ENCODE data around the gene ALKBH7.
A peak's percentile ranks its signal among the peaks of the same experiment; 100 is the strongest.

ALKBH7 gene

GRCh38 chr19:6412447-6413091 is 40.0 kb downstream of the ALKBH7 start:
- DNase-seq (ENCODE audit: extremely low spot score) = peak; percentile 69
- CTCF ChIA-PET = no interaction called here
- POLR2A ChIA-PET = no interaction called here
- TF ChIP-seq FOXK2 (IDR thresholded peaks at IDR 0.05) = no peak
- no peak for TF ChIP-seq TARDBP (IDR thresholded peaks at IDR 0.05)
- no peak for TF ChIP-seq SUZ12 (IDR thresholded peaks at IDR 0.05)
- TF ChIP-seq FOXM1 (IDR thresholded peaks at IDR 0.05; ENCODE audit: borderline replicate concordance) = no peak
- no peak for TF ChIP-seq CTBP1 (IDR thresholded peaks at IDR 0.05; ENCODE audit: borderline replicate concordance)
- no peak for TF ChIP-seq ELF4 (IDR thresholded peaks at IDR 0.05)
- TF ChIP-seq ZNF384 (IDR thresholded peaks at IDR 0.05) = no peak
- TF ChIP-seq HDGF (IDR thresholded peaks at IDR 0.05; ENCODE audit: borderline replicate concordance) = no peak
- no peak for TF ChIP-seq ARNT (IDR thresholded peaks at IDR 0.05)
- no peak for TF ChIP-seq SP1 (IDR thresholded peaks at IDR 0.05)
- no peak for TF ChIP-seq BHLHE40 (IDR thresholded peaks at IDR 0.05; ENCODE audit: borderline replicate concordance)

- no peak for DNase-seq (ENCODE audit: extremely low spot score)
- TF ChIP-seq ZNF384 (IDR thresholded peaks at IDR 0.05) (no peak), FOXK2 (IDR thresholded peaks at IDR 0.05) (no peak), CTBP1 (IDR thresholded peaks at IDR 0.05; ENCODE audit: borderline replicate concordance) (no peak), FOXM1 (IDR thresholded peaks at IDR 0.05; ENCODE audit: borderline replicate concordance) (no peak), BHLHE40 (IDR thresholded peaks at IDR 0.05; ENCODE audit: borderline replicate concordance) (no peak), LEF1 (IDR thresholded peaks at IDR 0.05; ENCODE audit: borderline replicate concordance) (no peak), HDGF (IDR thresholded peaks at IDR 0.05; ENCODE audit: borderline replicate concordance) (no peak), ARNT (IDR thresholded peaks at IDR 0.05) (no peak), TARDBP (IDR thresholded peaks at IDR 0.05) (no peak), NFRKB (IDR thresholded peaks at IDR 0.05) (no peak), PKNOX1 (IDR thresholded peaks at IDR 0.05) (no peak), ELF4 (IDR thresholded peaks at IDR 0.05) (no peak), FOXA1 (IDR thresholded peaks at IDR 0.05) (no peak), SP1 (IDR thresholded peaks at IDR 0.05) (no peak), SUZ12 (IDR thresholded peaks at IDR 0.05) (no peak), L3MBTL2 (conservative IDR thresholded peaks at IDR 0.05) (no peak)
- CTCF ChIA-PET = no interaction called here
- POLR2A ChIA-PET = no interaction called here
Measured at GRCh38 chr19:6413291-6413690, 40.7 kb downstream of the ALKBH7 start.

DNA sequence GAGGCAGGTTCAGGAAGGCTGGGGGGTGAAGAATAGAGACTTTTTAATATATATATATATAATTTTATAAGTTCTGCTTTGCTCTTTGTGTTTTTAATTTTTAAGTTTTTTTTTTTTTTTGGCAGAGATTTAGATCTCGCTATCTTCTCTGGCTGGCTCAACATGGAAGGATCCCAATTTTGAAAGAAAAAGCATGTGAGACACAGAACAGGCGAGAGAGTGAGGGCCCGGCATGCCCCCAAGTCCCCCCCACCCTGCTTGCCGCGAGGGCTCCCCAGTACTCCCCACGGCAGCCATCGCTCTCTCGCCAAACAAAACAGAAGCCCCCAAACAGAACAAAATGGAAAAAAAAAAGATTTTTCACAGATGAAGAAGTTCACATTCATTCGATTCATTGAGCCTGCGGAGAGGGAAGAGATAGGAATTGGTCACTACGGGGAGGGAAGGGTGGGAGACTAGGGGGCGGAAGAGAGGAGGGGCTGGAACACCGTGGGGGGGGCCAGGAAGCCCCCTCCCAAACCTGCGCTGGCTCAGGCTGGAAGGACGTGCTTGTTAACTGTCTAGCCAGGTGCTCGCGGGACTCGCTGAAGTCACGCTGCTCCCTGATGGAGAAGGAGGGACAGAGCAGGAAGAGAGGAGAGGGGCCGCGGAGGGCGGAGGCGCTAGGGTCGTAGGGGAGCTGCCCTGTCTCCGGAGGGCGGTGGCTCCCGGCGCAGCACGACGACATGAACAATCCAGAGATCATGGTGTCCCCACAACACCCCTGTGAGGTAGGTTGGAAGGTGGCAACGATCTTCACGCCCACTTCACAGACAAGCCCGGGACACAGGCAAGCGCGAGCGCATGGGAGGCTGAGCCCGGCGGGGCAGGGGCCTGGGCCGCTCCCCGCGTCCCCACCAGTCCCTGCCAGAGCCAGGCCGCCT is 41.4 kb downstream of the ALKBH7 start:
- no peak for TF ChIP-seq HDGF (IDR thresholded peaks at IDR 0.05; ENCODE audit: borderline replicate concordance)
- no peak for TF ChIP-seq L3MBTL2 (conservative IDR thresholded peaks at IDR 0.05)
- TF ChIP-seq ELF4 (IDR thresholded peaks at IDR 0.05) = no peak
- TF ChIP-seq NFRKB (IDR thresholded peaks at IDR 0.05) = no peak
- no peak for TF ChIP-seq FOXA1 (IDR thresholded peaks at IDR 0.05)
- TF ChIP-seq SP1 (IDR thresholded peaks at IDR 0.05) = no peak
- TF ChIP-seq TARDBP (IDR thresholded peaks at IDR 0.05) = no peak
- no peak for TF ChIP-seq LEF1 (IDR thresholded peaks at IDR 0.05; ENCODE audit: borderline replicate concordance)
- TF ChIP-seq PKNOX1 (IDR thresholded peaks at IDR 0.05) = no peak
- no peak for TF ChIP-seq FOXM1 (IDR thresholded peaks at IDR 0.05; ENCODE audit: borderline replicate concordance)
- ChIA-PET CTCF (interaction anchor here (0.7 kb wide), 1 partner anchor 1247 kb away, joined by 3 read pairs; no protein-coding TSS in a partner anchor), POLR2A (no interaction called here)
- no peak for DNase-seq (ENCODE audit: extremely low spot score)

DNA sequence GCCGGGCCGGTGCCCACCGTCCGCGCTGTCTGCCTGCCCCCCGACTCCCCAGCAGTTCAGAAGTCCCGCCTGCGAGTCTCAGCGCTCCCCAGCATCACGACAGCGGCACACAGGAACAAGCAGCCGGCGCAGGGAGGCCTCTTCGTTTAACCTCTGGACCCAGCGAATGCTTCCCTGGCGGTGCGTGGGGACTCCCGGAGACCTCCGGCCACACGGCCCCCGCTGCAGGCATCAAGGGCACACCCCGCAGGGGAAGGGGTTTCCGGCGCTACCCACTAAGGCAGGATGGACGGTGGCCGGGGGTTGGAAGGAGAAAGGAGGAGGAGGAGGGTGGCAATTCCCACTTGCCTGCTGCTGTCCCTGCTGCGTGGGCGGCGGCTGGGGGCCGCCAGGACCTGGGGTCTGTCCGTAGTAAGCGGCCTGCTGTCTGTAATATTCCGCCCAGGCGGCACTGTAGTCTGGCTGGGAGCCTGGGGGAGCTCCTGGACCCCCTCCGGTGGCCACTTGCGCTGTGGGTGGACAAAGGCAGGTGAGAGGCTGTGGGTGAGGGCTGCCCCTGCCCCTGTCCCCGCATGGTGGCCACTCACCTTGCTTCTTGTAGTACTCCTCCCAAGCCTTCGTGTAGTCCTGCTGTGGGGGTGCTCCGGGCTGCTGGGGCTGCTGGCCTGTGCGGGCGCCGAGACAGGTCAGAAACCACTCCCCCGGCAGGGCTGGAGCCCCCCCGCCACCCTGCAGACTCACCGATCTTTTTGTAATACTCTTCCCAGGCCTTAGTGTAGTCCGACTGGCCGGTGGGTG is 42.4 kb downstream of the ALKBH7 start:
- POLR2A ChIA-PET = no interaction called here
- no peak for TF ChIP-seq FOXM1 (IDR thresholded peaks at IDR 0.05; ENCODE audit: borderline replicate concordance)
- TF ChIP-seq L3MBTL2 (conservative IDR thresholded peaks at IDR 0.05) = no peak
- no peak for TF ChIP-seq FOXK2 (IDR thresholded peaks at IDR 0.05)
- TF ChIP-seq ARNT (IDR thresholded peaks at IDR 0.05) = no peak
- no peak for TF ChIP-seq ELF4 (IDR thresholded peaks at IDR 0.05)
- TF ChIP-seq CTBP1 (IDR thresholded peaks at IDR 0.05; ENCODE audit: borderline replicate concordance) = no peak
- TF ChIP-seq TARDBP (IDR thresholded peaks at IDR 0.05) = no peak
- DNase-seq (ENCODE audit: extremely low spot score) = no peak
- CTCF ChIA-PET = no interaction called here

DNA sequence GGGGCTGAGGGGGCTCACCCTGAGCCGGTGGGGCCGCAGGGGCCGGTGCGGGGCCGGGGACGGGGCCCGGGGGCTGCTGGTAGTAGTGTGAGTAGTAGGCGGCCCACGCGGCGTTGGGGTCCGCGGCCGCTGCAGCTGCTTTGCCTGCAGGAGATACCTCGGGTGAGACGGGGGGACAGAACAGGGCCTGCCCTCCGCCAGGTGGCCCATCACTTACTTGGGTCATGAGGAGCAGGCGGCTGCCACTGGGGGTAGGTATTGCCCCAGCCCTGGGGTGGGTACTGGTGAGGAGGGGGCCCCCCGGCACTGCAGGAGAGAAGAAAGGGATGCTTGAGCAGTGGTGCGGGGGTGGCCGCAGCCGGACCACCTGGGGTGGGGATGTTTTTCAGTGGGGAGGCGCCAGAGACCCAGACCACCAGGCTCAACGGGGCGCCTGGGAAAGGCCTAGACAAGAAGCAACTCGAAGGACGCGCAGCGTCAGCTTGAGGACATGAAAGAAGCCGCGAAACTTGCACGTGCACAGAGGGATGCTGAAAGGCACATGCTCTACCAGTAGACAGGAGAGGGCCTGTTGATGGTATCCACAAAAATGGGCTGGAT is 43.1 kb downstream of the ALKBH7 start:
- DNase-seq (ENCODE audit: extremely low spot score) = no peak
- TF ChIP-seq ARNT (IDR thresholded peaks at IDR 0.05) (no peak), HDGF (IDR thresholded peaks at IDR 0.05; ENCODE audit: borderline replicate concordance) (no peak), TARDBP (IDR thresholded peaks at IDR 0.05) (no peak), FOXA1 (IDR thresholded peaks at IDR 0.05) (no peak), NFRKB (IDR thresholded peaks at IDR 0.05) (no peak), SUZ12 (IDR thresholded peaks at IDR 0.05) (no peak), LEF1 (IDR thresholded peaks at IDR 0.05; ENCODE audit: borderline replicate concordance) (no peak), FOXM1 (IDR thresholded peaks at IDR 0.05; ENCODE audit: borderline replicate concordance) (no peak), ELF4 (IDR thresholded peaks at IDR 0.05) (no peak), SP1 (IDR thresholded peaks at IDR 0.05) (no peak), FOXK2 (IDR thresholded peaks at IDR 0.05) (no peak), ZNF384 (IDR thresholded peaks at IDR 0.05) (no peak), CTBP1 (IDR thresholded peaks at IDR 0.05; ENCODE audit: borderline replicate concordance) (no peak), L3MBTL2 (conservative IDR thresholded peaks at IDR 0.05) (no peak), PKNOX1 (IDR thresholded peaks at IDR 0.05) (no peak), BHLHE40 (IDR thresholded peaks at IDR 0.05; ENCODE audit: borderline replicate concordance) (no peak)
- POLR2A ChIA-PET = no interaction called here
- CTCF ChIA-PET = no interaction called here
